ENCODE data around the gene ZSCAN23. TPM values are rescaled to one million over a fixed set of nuclear protein-coding genes. Genes with fewer than 3 reads are reported as not detected.

The ZSCAN23 gene
- total and polyA plus RNA-seq, 2 donors (not counting 3 experiments of a cell fraction or from before 2014, with no cell fraction given): 0.28 to 1.6 TPM

- H3K4me2 ChIP-seq (ENCODE audit: insufficient read depth, low read length): no peak overlapping the region
- H3K9ac ChIP-seq (replicated peaks; ENCODE audit: extremely low read depth, insufficient read depth, low read length): no peak overlapping the region
- dilution Hi-C loops (cut with MboI; ENCODE audit: extremely low pct_ligation_motif_present, low sequenced_read_pairs): no loop called here
- no peaks in the 10 kb centered on the region for H4K20me1 ChIP-seq (replicated peaks; ENCODE audit: control insufficient read depth, extremely low read depth, insufficient read depth, low read length)
- ChIA-PET CTCF (no interaction called here), POLR2A (no interaction called here)
- H3K36me3 ChIP-seq (ENCODE audit: control insufficient read depth in 2 of 2, extremely low read depth in 1 of 2, insufficient read depth in 2 of 2, low read length in 2 of 2): no peaks in the 10 kb centered on the region
- H3K9me1 ChIP-seq (replicated peaks; ENCODE audit: control insufficient read depth, extremely low read depth, insufficient read depth, low read length): no peaks in the 10 kb centered on the region
- peaks cover 10 to 21% of the 10 kb centered on the region in 2 experiments for H3K27me3 ChIP-seq (ENCODE audit: control insufficient read depth in 2 of 2, insufficient read depth in 2 of 2, low read length in 2 of 2)
- BruUV-seq (replicated peaks): no TSS peak
- no peak for FAIRE-seq
- H3K4me3 ChIP-seq (replicated peaks in 1 of 3; ENCODE audit: insufficient read depth in 1 of 3, low read depth in 1 of 3, low read length in 3 of 3): no peak overlapping the region
- no peak for TF ChIP-seq POLR2AphosphoS5 (IDR thresholded peaks at IDR 0.05; ENCODE audit: insufficient read depth, low read depth, low read length)
- TF ChIP-seq FOS (IDR thresholded peaks at IDR 0.05; ENCODE audit: borderline replicate concordance, insufficient read depth, low read length): no peak
- no peak for TF ChIP-seq EZH2 (IDR thresholded peaks at IDR 0.05; ENCODE audit: borderline replicate concordance, low read depth, low read length, severe bottlenecking)
- TF ChIP-seq JUN (IDR thresholded peaks at IDR 0.05; ENCODE audit: borderline replicate concordance, insufficient read depth, insufficient read length, low read depth): no peak
- TF ChIP-seq POLR2A (IDR thresholded peaks at IDR 0.05; ENCODE audit: low read depth, low read length): no peak
- no peak for TF ChIP-seq MYC (IDR thresholded peaks at IDR 0.05; ENCODE audit: low read depth, low read length)
- TF ChIP-seq, protein P1, sequence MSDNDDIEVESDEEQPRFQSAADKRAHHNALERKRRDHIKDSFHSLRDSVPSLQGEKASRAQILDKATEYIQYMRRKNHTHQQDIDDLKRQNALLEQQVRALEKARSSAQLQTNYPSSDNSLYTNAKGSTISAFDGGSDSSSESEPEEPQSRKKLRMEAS (IDR thresholded peaks at IDR 0.05; ENCODE audit: insufficient read depth, insufficient read length): no peak
- no peak for TF ChIP-seq GATA2 (IDR thresholded peaks at IDR 0.05; ENCODE audit: insufficient read depth, insufficient read length, low read depth, low read length)
- TF ChIP-seq, protein P2, sequence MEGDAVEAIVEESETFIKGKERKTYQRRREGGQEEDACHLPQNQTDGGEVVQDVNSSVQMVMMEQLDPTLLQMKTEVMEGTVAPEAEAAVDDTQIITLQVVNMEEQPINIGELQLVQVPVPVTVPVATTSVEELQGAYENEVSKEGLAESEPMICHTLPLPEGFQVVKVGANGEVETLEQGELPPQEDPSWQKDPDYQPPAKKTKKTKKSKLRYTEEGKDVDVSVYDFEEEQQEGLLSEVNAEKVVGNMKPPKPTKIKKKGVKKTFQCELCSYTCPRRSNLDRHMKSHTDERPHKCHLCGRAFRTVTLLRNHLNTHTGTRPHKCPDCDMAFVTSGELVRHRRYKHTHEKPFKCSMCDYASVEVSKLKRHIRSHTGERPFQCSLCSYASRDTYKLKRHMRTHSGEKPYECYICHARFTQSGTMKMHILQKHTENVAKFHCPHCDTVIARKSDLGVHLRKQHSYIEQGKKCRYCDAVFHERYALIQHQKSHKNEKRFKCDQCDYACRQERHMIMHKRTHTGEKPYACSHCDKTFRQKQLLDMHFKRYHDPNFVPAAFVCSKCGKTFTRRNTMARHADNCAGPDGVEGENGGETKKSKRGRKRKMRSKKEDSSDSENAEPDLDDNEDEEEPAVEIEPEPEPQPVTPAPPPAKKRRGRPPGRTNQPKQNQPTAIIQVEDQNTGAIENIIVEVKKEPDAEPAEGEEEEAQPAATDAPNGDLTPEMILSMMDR (IDR thresholded peaks at IDR 0.05; ENCODE audit: extremely low read depth in 1 of 2, insufficient read depth in 1 of 2, low read depth in 1 of 2, low read length in 2 of 2): no peak
- H3K9me3 ChIP-seq (replicated peaks; ENCODE audit: control insufficient read depth, insufficient read depth, low read length): no peaks in the 10 kb centered on the region
- no peak overlapping the region for H3K27ac ChIP-seq (ENCODE audit: insufficient read depth, low read depth, low read length)
- no peaks in the 10 kb centered on the region for H3K79me2 ChIP-seq (ENCODE audit: control insufficient read depth, insufficient read depth, low read length)
- intact Hi-C loops (cut with micrococcal nuclease): no loop called here
- H2AFZ ChIP-seq (ENCODE audit: low read depth, low read length): no peak overlapping the region
- no peak for DNase-seq (ENCODE audit: low read depth, low spot score)
- no peaks in the 10 kb centered on the region for H3K4me1 ChIP-seq (ENCODE audit: control insufficient read depth, extremely low read depth, insufficient read depth, low read length)
Measured at GRCh38 chr6:28410767-28411166, 32.5 kb downstream of the ZSCAN23 start.

Measured in endothelial cell of umbilical vein (primary cell).